GM12874 (cell line): ENCODE measurements around the gene KIAA1755.
A peak's percentile ranks its signal among the peaks of the same experiment; 100 is the strongest.

ENCODE experiments used
- TF ChIP-seq, protein P1 (sequence below): IDR thresholded peaks from 2 replicates; pipeline ENCODE4 v1.5.1; 2011; ENCODE audit warnings: low read depth, mild to moderate bottlenecking, control low read depth, low read length, moderate library complexity; ENCODE audit not compliant: insufficient read depth

KIAA1755 gene

DNA sequence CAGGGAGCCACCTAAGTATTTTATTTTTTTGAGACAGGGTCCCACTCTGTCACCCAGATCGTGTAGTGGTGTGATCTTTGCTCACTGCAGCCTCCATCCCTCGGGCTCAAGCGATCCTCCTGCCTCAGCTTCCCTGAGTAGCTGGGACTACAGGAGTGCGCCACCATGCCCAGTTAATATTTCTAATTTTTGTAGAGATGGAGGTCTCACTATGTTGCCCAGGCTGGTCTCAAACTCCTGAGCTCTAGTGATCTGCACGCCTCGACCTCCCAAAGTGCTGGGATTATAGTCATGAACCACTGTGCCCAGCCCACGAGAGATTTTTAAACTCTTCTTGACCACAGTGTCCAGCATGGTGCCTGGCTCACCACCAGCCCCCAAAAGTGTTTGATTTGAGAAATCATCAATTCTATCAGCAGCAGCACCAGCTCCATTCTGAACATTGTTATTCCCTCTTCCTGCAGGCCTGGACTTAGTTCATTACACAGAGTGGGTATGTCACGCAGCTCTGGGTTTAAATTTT is 93.1 kb downstream of the KIAA1755 start:
- TF ChIP-seq, protein P1, sequence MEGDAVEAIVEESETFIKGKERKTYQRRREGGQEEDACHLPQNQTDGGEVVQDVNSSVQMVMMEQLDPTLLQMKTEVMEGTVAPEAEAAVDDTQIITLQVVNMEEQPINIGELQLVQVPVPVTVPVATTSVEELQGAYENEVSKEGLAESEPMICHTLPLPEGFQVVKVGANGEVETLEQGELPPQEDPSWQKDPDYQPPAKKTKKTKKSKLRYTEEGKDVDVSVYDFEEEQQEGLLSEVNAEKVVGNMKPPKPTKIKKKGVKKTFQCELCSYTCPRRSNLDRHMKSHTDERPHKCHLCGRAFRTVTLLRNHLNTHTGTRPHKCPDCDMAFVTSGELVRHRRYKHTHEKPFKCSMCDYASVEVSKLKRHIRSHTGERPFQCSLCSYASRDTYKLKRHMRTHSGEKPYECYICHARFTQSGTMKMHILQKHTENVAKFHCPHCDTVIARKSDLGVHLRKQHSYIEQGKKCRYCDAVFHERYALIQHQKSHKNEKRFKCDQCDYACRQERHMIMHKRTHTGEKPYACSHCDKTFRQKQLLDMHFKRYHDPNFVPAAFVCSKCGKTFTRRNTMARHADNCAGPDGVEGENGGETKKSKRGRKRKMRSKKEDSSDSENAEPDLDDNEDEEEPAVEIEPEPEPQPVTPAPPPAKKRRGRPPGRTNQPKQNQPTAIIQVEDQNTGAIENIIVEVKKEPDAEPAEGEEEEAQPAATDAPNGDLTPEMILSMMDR = no peak

DNA sequence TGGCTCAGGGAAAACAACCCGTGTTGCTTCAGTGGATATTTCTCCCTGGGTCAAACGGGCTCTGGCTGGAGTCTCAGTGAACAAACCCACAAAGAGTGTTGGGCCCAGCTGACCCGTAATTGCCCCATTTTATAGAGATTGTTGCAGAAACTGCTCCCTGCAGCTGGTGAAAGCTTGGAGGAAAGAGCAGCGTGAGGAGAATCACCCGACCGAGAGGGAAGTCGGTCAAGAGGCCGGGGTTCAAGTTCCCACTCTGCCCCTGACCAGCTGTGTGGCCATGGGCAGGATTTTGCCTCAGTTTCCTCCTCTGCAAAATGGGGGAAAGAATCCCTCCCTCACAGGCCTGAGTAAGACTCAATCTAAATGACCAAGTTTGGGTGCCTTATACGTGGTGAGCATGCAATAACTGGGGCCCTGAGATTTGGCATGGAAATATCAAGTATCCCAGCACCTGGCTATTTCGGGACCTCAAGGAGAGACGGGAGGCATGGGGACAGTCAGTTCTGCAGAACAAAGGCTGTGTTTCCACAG is 93.8 kb downstream of the KIAA1755 start:
- TF ChIP-seq, protein P1 = no peak

DNA sequence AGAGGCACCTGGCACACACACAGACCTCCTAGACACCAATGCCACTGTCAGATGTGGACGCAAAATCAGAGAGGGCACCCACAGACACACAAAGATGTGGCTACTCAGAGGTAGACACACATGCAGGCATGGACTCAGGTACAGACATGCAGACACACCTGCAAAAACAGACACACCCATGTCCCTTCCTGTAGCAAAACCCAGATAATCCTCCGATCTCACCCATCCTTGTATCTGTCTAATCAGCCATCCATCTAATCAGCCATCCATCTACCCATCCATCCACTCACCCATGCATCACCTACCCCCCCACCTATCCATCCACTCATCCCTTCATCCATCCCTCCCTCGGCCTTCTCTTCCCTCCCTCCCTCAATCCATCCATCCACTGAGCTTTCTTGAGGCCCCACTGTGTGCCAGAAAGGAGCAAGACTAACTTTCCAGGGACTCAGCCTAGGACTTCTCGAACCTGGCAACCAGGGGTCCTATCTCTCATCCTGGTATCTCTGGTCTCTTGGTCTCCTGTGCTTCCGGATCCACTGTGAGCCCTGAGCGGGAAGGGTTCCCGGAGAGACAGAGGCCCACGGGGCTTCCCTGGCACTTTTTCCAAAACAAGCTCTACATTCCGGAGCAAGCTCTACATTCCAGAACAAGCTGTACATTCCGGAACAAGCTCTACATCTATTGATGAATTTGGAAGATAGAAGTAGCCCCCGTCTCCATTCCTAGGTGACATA is 94.4 kb downstream of the KIAA1755 start:
- TF ChIP-seq, protein P1 = no peak

DNA sequence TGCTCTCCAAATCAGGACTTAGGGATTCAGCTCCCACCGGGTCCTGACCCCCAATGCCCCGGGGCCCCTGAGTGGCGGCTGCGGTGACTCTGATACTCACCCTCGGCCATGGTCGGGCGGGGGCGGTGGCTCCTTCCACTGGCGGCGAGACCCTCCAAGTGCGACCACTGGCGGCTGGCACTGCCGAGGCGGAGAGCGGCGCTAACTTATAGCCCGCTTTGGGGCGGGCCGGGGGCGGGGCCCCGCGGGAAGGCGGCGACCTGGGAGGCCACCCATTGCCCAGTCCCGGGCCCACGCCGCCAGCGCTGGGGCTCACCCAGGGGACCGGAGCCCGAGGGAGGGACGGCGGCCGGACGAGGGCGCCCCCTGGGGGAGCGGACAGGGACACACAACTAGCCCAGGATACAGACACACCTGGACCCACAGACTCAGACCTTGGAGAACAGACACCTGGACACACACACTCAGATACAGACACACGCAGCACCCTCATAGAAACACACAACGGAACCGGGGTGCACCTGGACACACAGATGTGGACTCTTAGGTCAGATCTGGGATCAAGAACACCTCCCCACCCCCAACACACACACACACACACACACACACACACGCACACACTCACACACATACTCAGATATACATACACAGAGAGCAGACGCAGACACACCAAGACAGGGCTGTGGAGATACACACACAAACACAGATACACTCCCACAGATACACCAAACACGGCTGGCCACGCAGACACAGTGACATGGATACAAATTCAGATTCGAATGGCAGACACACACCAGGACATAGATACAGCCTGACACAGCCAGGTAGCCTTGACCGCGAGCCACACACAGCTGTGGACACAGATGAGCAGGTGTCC is 95.2 kb downstream of the KIAA1755 start, which contains the start of gene TGM2:
TGM2 (minus strand) TSS at position 182 of the 877 bp plus-strand sequence; CDS start at position 110, 72 bp downstream.
- TF ChIP-seq, protein P1 = peak; percentile 88

DNA sequence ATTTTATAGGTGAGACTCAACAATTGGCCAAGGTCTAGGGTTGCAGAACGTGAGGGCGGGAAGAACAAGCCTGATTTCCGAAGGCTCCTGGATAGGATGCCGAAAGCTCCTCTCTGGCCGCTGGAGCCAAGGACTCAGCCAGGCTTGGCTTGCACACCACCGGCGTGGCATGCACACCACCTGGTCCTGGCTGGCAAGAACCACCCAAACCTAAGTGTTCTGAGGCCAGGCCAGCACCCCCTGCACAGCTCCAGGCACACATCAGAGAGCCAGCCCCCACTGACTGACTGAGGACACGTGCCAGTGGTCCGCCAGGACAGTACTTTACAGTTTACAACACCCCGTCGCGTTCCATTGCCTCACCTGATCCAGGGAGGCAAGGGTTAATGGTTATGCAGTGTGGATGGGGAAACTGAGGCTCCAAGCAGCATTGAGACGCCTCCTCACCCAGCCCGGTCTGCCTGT is 95.9 kb downstream of the KIAA1755 start:
- TF ChIP-seq, protein P1 = no peak

DNA sequence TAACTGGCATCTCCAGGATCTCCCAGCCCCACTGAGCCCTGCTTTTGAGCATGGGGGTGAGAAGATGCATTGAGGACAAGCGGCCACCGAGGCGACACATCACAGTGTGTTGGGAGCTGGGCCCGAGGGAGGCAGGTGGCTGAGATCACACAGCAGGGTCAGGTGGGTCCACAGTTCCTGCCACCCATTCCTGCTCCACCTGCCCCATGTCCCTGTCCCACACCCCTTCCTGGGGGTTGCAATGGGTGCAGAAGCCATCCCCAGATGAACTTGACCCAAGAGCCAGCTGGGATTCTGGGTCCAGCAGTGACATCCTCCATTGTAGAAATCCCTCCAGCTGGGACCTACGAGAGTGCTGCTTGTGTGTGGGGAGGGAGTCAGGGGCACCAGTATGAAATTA is 96.5 kb downstream of the KIAA1755 start:
- TF ChIP-seq, protein P1 = no peak
